ENCODE data around the gene GPR37.

The GPR37 gene

GRCh38 chr7:124780608-124781007 lies 15.0 kb upstream of the GPR37 start:
- no peak for DNase-seq (ENCODE audit: low spot score)
- no peak overlapping the region for H3K18ac ChIP-seq (ENCODE audit: low read length)
- peaks cover 3 to 4% of the 10 kb centered on the region in 2 donors for H3K4me1 ChIP-seq (ENCODE audit: control insufficient read depth in 2 of 2, insufficient read depth in 1 of 2, low read depth in 1 of 2, low read length in 2 of 2)
- no peak overlapping the region for H2BK15ac ChIP-seq (ENCODE audit: low read length)
- no peak overlapping the region for H2BK120ac ChIP-seq (ENCODE audit: low read depth, low read length)
- no peak overlapping the region for H2AFZ ChIP-seq (ENCODE audit: low read length)
- no peaks in the 10 kb centered on the region for H3K9me3 ChIP-seq (replicated peaks in 1 of 2; ENCODE audit: control insufficient read depth in 2 of 2, insufficient read depth in 1 of 2, low read depth in 1 of 2, low read length in 2 of 2)
- H4K8ac ChIP-seq (ENCODE audit: low read depth, low read length) = no peak overlapping the region
- H2BK5ac ChIP-seq (ENCODE audit: low read length) = no peak overlapping the region
- H3K4me2 ChIP-seq (ENCODE audit: insufficient read depth, low read length, poor library complexity, severe bottlenecking) = no peak overlapping the region
- no peak overlapping the region for H4K91ac ChIP-seq (ENCODE audit: low read depth, low read length, poor library complexity)
- H3K36me3 ChIP-seq (replicated peaks in 1 of 2; ENCODE audit: control insufficient read depth in 2 of 2, insufficient read depth in 2 of 2, low read length in 2 of 2) = no peaks in the 10 kb centered on the region
- no peaks in the 10 kb centered on the region for H3K79me1 ChIP-seq (ENCODE audit: low read depth, low read length)
- H3K27me3 ChIP-seq (ENCODE audit: control insufficient read depth in 3 of 3, insufficient read depth in 3 of 3, low read depth in 1 of 3, low read length in 3 of 3) = no peaks in the 10 kb centered on the region
- H2AK5ac ChIP-seq (ENCODE audit: low read depth, low read length) = no peak overlapping the region
- no peak overlapping the region for H2BK12ac ChIP-seq (ENCODE audit: low read length)
- WGBS, 2 donors (ENCODE audit: extremely low coverage in 2 of 2, insufficient read length in 2 of 2, insufficient replicate concordance in 1 of 2) = no CpG with 5 or more reads among the region's 1 CpG
- no peak overlapping the region for H3K4me3 ChIP-seq (ENCODE audit: low read length in 2 of 2)
- H3K27ac ChIP-seq (replicated peaks; ENCODE audit: low read length) = no peak overlapping the region
- no peak overlapping the region for H3K9ac ChIP-seq (ENCODE audit: low read depth, low read length, poor library complexity)
- no peak overlapping the region for H3K4ac ChIP-seq (ENCODE audit: low read length)
- no peak overlapping the region for H3K14ac ChIP-seq (ENCODE audit: low read length)
- no peak overlapping the region for H3K23ac ChIP-seq (ENCODE audit: low read depth, low read length, poor library complexity)

- Histone ChIP-seq H2BK12ac (ENCODE audit: low read length) (no peak overlapping the region), H2BK120ac (ENCODE audit: low read depth, low read length) (no peak overlapping the region), H3K23ac (ENCODE audit: low read depth, low read length, poor library complexity) (no peak overlapping the region), H4K8ac (ENCODE audit: low read depth, low read length) (no peak overlapping the region), H2BK15ac (ENCODE audit: low read length) (no peak overlapping the region), H3K79me1 (ENCODE audit: low read depth, low read length) (no peaks in the 10 kb centered on the region), H3K14ac (ENCODE audit: low read length) (no peak overlapping the region), H3K9me3 (replicated peaks in 1 of 2; ENCODE audit: control insufficient read depth in 2 of 2, insufficient read depth in 1 of 2, low read depth in 1 of 2, low read length in 2 of 2) (no peaks in the 10 kb centered on the region), H3K4me1 (ENCODE audit: control insufficient read depth in 2 of 2, insufficient read depth in 1 of 2, low read depth in 1 of 2, low read length in 2 of 2) (peaks cover 3 to 4% of the 10 kb centered on the region in 2 donors), H3K27me3 (ENCODE audit: control insufficient read depth in 3 of 3, insufficient read depth in 3 of 3, low read depth in 1 of 3, low read length in 3 of 3) (no peaks in the 10 kb centered on the region), H3K36me3 (replicated peaks in 1 of 2; ENCODE audit: control insufficient read depth in 2 of 2, insufficient read depth in 2 of 2, low read length in 2 of 2) (no peaks in the 10 kb centered on the region), H3K4me2 (ENCODE audit: insufficient read depth, low read length, poor library complexity, severe bottlenecking) (no peak overlapping the region), H2AFZ (ENCODE audit: low read length) (no peak overlapping the region), H3K18ac (ENCODE audit: low read length) (no peak overlapping the region), H4K91ac (ENCODE audit: low read depth, low read length, poor library complexity) (no peak overlapping the region), H3K9ac (ENCODE audit: low read depth, low read length, poor library complexity) (no peak overlapping the region), H2BK5ac (ENCODE audit: low read length) (no peak overlapping the region), H3K27ac (replicated peaks; ENCODE audit: low read length) (no peak overlapping the region), H3K4me3 (ENCODE audit: low read length in 2 of 2) (no peak overlapping the region), H3K4ac (ENCODE audit: low read length) (no peak overlapping the region), H2AK5ac (ENCODE audit: low read depth, low read length) (no peak overlapping the region)
- no peak for DNase-seq (ENCODE audit: low spot score)
Measured at GRCh38 chr7:124780056-124780455, 14.5 kb upstream of the GPR37 start.

GRCh38 chr7:124779620-124780019 lies 14.0 kb upstream of the GPR37 start:
- H2BK120ac ChIP-seq (ENCODE audit: low read depth, low read length) = no peak overlapping the region
- H3K4ac ChIP-seq (ENCODE audit: low read length) = no peak overlapping the region
- H4K91ac ChIP-seq (ENCODE audit: low read depth, low read length, poor library complexity) = no peak overlapping the region
- H3K14ac ChIP-seq (ENCODE audit: low read length) = no peak overlapping the region
- no peaks in the 10 kb centered on the region for H3K79me1 ChIP-seq (ENCODE audit: low read depth, low read length)
- no peak overlapping the region for H2AFZ ChIP-seq (ENCODE audit: low read length)
- H3K23ac ChIP-seq (ENCODE audit: low read depth, low read length, poor library complexity) = no peak overlapping the region
- DNase-seq (ENCODE audit: low spot score) = no peak
- no peak overlapping the region for H2BK5ac ChIP-seq (ENCODE audit: low read length)
- no peaks in the 10 kb centered on the region for H3K36me3 ChIP-seq (replicated peaks in 1 of 2; ENCODE audit: control insufficient read depth in 2 of 2, insufficient read depth in 2 of 2, low read length in 2 of 2)
- no peak overlapping the region for H2BK12ac ChIP-seq (ENCODE audit: low read length)
- H3K4me1 ChIP-seq (ENCODE audit: control insufficient read depth in 2 of 2, insufficient read depth in 1 of 2, low read depth in 1 of 2, low read length in 2 of 2) = peaks cover 3 to 4% of the 10 kb centered on the region in 2 donors
- H4K8ac ChIP-seq (ENCODE audit: low read depth, low read length) = no peak overlapping the region
- no peak overlapping the region for H2AK5ac ChIP-seq (ENCODE audit: low read depth, low read length)
- H3K27me3 ChIP-seq (ENCODE audit: control insufficient read depth in 3 of 3, insufficient read depth in 3 of 3, low read depth in 1 of 3, low read length in 3 of 3) = no peaks in the 10 kb centered on the region
- H2BK15ac ChIP-seq (ENCODE audit: low read length) = no peak overlapping the region
- no peak overlapping the region for H3K18ac ChIP-seq (ENCODE audit: low read length)
- H3K9me3 ChIP-seq (replicated peaks in 1 of 2; ENCODE audit: control insufficient read depth in 2 of 2, insufficient read depth in 1 of 2, low read depth in 1 of 2, low read length in 2 of 2) = no peaks in the 10 kb centered on the region
- no peak overlapping the region for H3K4me3 ChIP-seq (ENCODE audit: low read length in 2 of 2)
- H3K9ac ChIP-seq (ENCODE audit: low read depth, low read length, poor library complexity) = no peak overlapping the region
- no peak overlapping the region for H3K4me2 ChIP-seq (ENCODE audit: insufficient read depth, low read length, poor library complexity, severe bottlenecking)
- no peak overlapping the region for H3K27ac ChIP-seq (replicated peaks; ENCODE audit: low read length)

GRCh38 chr7:124779194-124779593 lies 13.6 kb upstream of the GPR37 start:
- Histone ChIP-seq H2BK15ac (ENCODE audit: low read length) (no peak overlapping the region), H4K8ac (ENCODE audit: low read depth, low read length) (no peak overlapping the region), H3K18ac (ENCODE audit: low read length) (no peak overlapping the region), H3K4ac (ENCODE audit: low read length) (no peak overlapping the region), H2AFZ (ENCODE audit: low read length) (no peak overlapping the region), H3K9me3 (replicated peaks in 1 of 2; ENCODE audit: control insufficient read depth in 2 of 2, insufficient read depth in 1 of 2, low read depth in 1 of 2, low read length in 2 of 2) (no peaks in the 10 kb centered on the region), H3K4me2 (ENCODE audit: insufficient read depth, low read length, poor library complexity, severe bottlenecking) (no peak overlapping the region), H3K14ac (ENCODE audit: low read length) (no peak overlapping the region), H3K79me1 (ENCODE audit: low read depth, low read length) (no peaks in the 10 kb centered on the region), H2AK5ac (ENCODE audit: low read depth, low read length) (no peak overlapping the region), H3K23ac (ENCODE audit: low read depth, low read length, poor library complexity) (no peak overlapping the region), H3K27me3 (ENCODE audit: control insufficient read depth in 3 of 3, insufficient read depth in 3 of 3, low read depth in 1 of 3, low read length in 3 of 3) (no peaks in the 10 kb centered on the region), H2BK120ac (ENCODE audit: low read depth, low read length) (no peak overlapping the region), H3K27ac (replicated peaks; ENCODE audit: low read length) (no peak overlapping the region), H3K9ac (ENCODE audit: low read depth, low read length, poor library complexity) (no peak overlapping the region), H4K91ac (ENCODE audit: low read depth, low read length, poor library complexity) (no peak overlapping the region), H3K36me3 (replicated peaks in 1 of 2; ENCODE audit: control insufficient read depth in 2 of 2, insufficient read depth in 2 of 2, low read length in 2 of 2) (no peaks in the 10 kb centered on the region), H3K4me1 (ENCODE audit: control insufficient read depth in 2 of 2, insufficient read depth in 1 of 2, low read depth in 1 of 2, low read length in 2 of 2) (peaks cover 3 to 4% of the 10 kb centered on the region in 2 donors), H2BK12ac (ENCODE audit: low read length) (no peak overlapping the region), H3K4me3 (ENCODE audit: low read length in 2 of 2) (no peak overlapping the region), H2BK5ac (ENCODE audit: low read length) (no peak overlapping the region)
- no CpG with 5 or more reads among the region's 3 CpGs for WGBS, 2 donors (ENCODE audit: extremely low coverage in 2 of 2, insufficient read length in 2 of 2, insufficient replicate concordance in 1 of 2)
- DNase-seq (ENCODE audit: low spot score) = no peak
